Middle frontal gyrus (tissue), 1 donor: Measurements from ENCODE around the gene EDEM3.

Experiments
- DNase-seq: peaks from one replicate; pipeline ENCODE4 v3.0.0-alpha.2; 2015; ENCODE audit warnings: low spot score; ENCODE audit errors: extremely low spot score

EDEM3 gene

DNA sequence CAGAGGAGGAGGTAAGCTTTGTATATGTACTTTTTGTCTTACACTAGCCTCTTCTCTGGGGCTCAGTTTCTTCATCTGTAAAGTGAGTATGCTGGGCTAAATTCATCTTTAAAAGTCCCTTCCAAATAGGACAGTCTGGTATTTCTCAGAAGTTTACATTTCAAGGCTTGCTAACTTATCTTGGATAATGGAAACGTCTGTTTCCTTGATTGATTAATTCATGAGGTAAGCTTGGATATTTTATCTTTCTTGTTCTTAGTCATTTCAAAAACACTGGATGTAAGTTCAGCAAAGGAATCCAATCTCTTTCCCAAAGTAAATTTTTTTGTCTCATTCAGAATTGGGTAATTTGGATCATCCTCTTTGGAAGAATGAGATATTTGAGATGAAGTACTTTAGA, 111.0 kb downstream of the EDEM3 start:
- DNase-seq, result no peak

DNA sequence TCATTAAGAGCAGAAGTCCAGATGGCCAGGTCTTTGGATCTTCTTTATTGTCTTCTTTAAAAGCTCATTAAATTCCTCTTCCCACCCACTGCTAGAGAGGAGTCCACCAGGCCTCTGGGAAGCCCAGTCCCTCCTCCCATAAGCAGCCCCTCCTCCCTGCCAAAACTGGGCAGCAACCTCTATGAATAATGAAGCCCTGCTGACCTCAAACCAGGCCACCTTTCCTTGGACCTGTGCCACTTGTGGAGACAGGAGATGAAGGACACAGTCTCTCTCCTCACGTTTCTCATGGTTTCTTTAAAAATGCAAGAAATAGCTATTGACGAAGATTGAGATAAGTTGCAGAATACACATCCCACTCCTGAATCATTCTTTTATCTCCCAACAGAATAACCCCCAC, 112.8 kb downstream of the EDEM3 start:
- no peak for DNase-seq

DNA sequence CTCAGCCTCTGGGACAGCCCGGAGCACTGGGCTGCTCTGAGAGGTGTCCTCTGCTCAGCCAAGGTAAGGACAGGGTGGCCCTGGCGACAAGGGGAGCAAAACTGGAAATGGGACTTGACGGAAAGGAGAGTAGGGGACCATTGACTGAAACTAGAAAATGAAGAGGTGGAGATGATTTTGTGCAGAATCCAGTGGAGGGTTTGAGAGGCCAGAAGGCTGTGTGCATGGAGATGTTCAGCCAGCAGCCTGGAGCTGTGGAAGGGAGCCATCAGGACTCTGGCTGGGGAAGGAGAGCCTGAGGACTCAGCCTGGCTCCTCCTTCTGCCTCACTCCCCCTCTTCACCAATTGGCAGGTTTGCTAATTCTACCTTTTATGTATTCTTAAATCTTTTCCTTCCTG, 114.2 kb downstream of the EDEM3 start:
- no peak for DNase-seq
